ENCODE results near the gene NHLRC3.

DNA sequence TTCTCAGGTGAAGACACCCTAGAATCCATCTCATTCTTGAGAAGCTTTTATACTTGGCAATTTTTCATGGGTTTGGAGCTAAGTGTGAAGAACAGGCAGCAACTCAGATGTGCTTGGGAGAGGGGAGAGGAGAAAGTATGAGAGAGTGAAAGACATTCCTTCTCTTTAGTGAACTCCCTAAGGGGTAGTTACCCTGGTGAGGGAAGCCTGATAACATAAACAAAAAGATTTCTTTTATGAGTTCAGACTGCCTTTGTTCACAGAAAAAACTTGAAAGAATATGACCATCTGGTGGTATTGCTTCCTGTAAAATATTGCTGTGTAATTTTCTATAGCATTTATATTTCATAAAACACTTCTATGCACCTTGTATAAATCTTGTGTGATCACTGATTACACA lies 47.6 kb upstream of the NHLRC3 start, which contains the start of gene STOML3:
- TF ChIP-seq POLR2A (IDR thresholded peaks at IDR 0.05; ENCODE audit: low read depth) = no peak
- TF ChIP-seq, protein P1, sequence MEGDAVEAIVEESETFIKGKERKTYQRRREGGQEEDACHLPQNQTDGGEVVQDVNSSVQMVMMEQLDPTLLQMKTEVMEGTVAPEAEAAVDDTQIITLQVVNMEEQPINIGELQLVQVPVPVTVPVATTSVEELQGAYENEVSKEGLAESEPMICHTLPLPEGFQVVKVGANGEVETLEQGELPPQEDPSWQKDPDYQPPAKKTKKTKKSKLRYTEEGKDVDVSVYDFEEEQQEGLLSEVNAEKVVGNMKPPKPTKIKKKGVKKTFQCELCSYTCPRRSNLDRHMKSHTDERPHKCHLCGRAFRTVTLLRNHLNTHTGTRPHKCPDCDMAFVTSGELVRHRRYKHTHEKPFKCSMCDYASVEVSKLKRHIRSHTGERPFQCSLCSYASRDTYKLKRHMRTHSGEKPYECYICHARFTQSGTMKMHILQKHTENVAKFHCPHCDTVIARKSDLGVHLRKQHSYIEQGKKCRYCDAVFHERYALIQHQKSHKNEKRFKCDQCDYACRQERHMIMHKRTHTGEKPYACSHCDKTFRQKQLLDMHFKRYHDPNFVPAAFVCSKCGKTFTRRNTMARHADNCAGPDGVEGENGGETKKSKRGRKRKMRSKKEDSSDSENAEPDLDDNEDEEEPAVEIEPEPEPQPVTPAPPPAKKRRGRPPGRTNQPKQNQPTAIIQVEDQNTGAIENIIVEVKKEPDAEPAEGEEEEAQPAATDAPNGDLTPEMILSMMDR (IDR thresholded peaks at IDR 0.05) = no peak

All from esophagus muscularis mucosa (tissue), 3 donors.